NB4 (cell line): ENCODE results near the gene WFIKKN1.

Experiments used
- CTCF ChIP-seq: IDR thresholded peaks from one replicate; pipeline ENCODE4 v1.5.1; 2012; ENCODE audit warnings: low read depth, low read length
- MAX ChIP-seq: IDR thresholded peaks from 2 replicates; pipeline ENCODE4 v1.6.1; 2011; ENCODE audit warnings: low read depth, low read length
- MYC ChIP-seq: IDR thresholded peaks from 2 replicates; pipeline ENCODE4 v1.6.1; 2011; ENCODE audit warnings: low read depth, low read length
- POLR2A ChIP-seq: IDR thresholded peaks from 2 replicates; pipeline ENCODE4 v1.6.1; 2011; ENCODE audit warnings: mild to moderate bottlenecking; ENCODE audit not compliant: insufficient read length; ENCODE audit errors: extremely low read depth

GRCh38 chr16:589658-590187 lies 41.1 kb upstream of the WFIKKN1 start, which contains the start of gene RAB40C:
- TF ChIP-seq POLR2A: no peak
- no peak for TF ChIP-seq MAX
- no peak for TF ChIP-seq CTCF
- TF ChIP-seq MYC: no peak
